Measurements from ENCODE around the gene SF3B3. TPM values are rescaled to one million over a fixed set of nuclear protein-coding genes. Genes with fewer than 3 reads are reported as not detected.

The SF3B3 gene
- total RNA-seq, 1 experiment from 2014 or later, result 403 TPM

DNA sequence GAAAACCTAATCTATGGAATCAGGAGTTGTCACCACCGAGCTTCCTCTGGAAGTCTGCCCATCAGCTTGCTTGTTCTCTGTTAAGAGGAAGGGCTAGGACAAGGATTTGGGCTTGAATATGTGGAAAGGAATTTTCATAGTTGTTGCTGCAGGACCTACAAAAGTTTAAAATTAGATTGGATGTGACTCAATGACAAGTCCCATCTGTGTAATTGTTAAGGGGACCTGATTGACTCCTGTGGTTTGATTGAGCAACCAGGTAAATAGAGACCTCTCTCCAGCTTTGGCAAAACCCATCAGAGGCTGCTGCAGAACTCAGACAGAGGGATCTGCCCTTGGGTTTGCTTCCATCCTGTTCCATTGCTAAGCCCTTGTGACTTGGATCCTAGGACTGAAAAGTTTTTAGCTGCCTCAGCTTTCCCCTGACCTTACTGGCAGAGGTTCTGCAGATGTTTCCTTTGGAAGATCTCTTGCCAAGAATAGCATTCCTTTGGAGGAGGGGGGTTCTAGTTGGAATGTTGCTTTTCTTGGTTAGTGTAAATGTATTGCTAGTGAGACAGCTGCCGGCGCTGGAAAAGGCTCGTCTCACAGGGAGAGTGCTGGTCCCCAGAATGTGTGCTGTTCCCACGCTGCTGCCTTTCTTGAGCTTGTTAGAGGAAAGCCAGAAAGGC is 50.0 kb downstream of the SF3B3 start:
- ChIA-PET CTCF (no interaction called here), RAD21 (ENCODE audit: low non-redundant PET in 1 of 2, low total read pairs in 2 of 2, uncharacterized antibody in 2 of 2, unreplicated experiment in 2 of 2) (no interaction called here), POLR2A (interaction anchor here (0.8 to 1.2 kb wide), 2 partner anchors 16 to 17 kb away, joined by 3 read pairs; no protein-coding TSS in a partner anchor)
- H3K4me3 ChIP-seq (replicated peaks in 1 of 2; ENCODE audit: low read depth in 1 of 2, low read length in 2 of 2), result no peak overlapping the region
- DNase-seq (ENCODE audit: low read depth, low spot score) (no peak), ATAC-seq (no peak)
- H2AFZ ChIP-seq (ENCODE audit: low read depth, low read length, poor library complexity, severe bottlenecking), result no peak overlapping the region
- H3K9me2 ChIP-seq (ENCODE audit: insufficient read depth), result no peaks in the 10 kb centered on the region
- peaks cover 8 to 26% of the 10 kb centered on the region in 2 experiments; a peak in 3 of 4 replicates for H3K4me1 ChIP-seq (ENCODE audit: control insufficient read depth in 1 of 2, insufficient read depth in 2 of 2, low read length in 2 of 2)
- no TSS peak for BruUV-seq (replicated peaks)
- H3K79me2 ChIP-seq (ENCODE audit: insufficient read depth, low read length), result peaks cover 34% of the 10 kb centered on the region; the same call in 1 of the 2 replicates
- no peak overlapping the region for H3K9ac ChIP-seq (ENCODE audit: low read length)
- no peak for TF ChIP-seq SRF (IDR thresholded peaks at IDR 0.05; ENCODE audit: low read depth)
- no peak for TF ChIP-seq POLR2AphosphoS5 (IDR thresholded peaks at IDR 0.05; ENCODE audit: low read depth, low read length)
- TF ChIP-seq, protein P1, sequence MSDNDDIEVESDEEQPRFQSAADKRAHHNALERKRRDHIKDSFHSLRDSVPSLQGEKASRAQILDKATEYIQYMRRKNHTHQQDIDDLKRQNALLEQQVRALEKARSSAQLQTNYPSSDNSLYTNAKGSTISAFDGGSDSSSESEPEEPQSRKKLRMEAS (IDR thresholded peaks at IDR 0.05), result no peak
- TF ChIP-seq POLR2A (IDR thresholded peaks at IDR 0.05; ENCODE audit: borderline replicate concordance, extremely low read depth, insufficient read depth, insufficient read length), result no peak
- TF ChIP-seq, protein P2, sequence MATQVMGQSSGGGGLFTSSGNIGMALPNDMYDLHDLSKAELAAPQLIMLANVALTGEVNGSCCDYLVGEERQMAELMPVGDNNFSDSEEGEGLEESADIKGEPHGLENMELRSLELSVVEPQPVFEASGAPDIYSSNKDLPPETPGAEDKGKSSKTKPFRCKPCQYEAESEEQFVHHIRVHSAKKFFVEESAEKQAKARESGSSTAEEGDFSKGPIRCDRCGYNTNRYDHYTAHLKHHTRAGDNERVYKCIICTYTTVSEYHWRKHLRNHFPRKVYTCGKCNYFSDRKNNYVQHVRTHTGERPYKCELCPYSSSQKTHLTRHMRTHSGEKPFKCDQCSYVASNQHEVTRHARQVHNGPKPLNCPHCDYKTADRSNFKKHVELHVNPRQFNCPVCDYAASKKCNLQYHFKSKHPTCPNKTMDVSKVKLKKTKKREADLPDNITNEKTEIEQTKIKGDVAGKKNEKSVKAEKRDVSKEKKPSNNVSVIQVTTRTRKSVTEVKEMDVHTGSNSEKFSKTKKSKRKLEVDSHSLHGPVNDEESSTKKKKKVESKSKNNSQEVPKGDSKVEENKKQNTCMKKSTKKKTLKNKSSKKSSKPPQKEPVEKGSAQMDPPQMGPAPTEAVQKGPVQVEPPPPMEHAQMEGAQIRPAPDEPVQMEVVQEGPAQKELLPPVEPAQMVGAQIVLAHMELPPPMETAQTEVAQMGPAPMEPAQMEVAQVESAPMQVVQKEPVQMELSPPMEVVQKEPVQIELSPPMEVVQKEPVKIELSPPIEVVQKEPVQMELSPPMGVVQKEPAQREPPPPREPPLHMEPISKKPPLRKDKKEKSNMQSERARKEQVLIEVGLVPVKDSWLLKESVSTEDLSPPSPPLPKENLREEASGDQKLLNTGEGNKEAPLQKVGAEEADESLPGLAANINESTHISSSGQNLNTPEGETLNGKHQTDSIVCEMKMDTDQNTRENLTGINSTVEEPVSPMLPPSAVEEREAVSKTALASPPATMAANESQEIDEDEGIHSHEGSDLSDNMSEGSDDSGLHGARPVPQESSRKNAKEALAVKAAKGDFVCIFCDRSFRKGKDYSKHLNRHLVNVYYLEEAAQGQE (IDR thresholded peaks at IDR 0.05; ENCODE audit: low read depth), result no peak
- TF ChIP-seq YY1 (IDR thresholded peaks at IDR 0.05; ENCODE audit: extremely low read depth, insufficient replicate concordance, low read depth, low read length), result no peak
- TF ChIP-seq FOSL1 (IDR thresholded peaks at IDR 0.05; ENCODE audit: low read depth), result no peak
- TF ChIP-seq RAD21 (IDR thresholded peaks at IDR 0.05; ENCODE audit: low read depth), result no peak
- intact Hi-C loops (cut with micrococcal nuclease), result no loop called here
- no peaks in the 10 kb centered on the region for H3K27me3 ChIP-seq (ENCODE audit: insufficient read depth, low read length)
- H3K27ac ChIP-seq (ENCODE audit: low read depth, low read length), result peak overlapping the region; percentile 2; the same call in 1 of the 2 replicates
- no peaks in the 10 kb centered on the region for H3K9me3 ChIP-seq (ENCODE audit: control insufficient read depth in 1 of 2, insufficient read depth in 1 of 2, low read depth in 1 of 2, low read length in 2 of 2)
- H3K4me2 ChIP-seq (ENCODE audit: low read length), result no peak overlapping the region
- peaks cover 53 to 59% of the 10 kb centered on the region in 2 experiments for H3K36me3 ChIP-seq (ENCODE audit: control insufficient read depth in 1 of 2, insufficient read depth in 2 of 2, low read length in 2 of 2)
- H4K20me1 ChIP-seq (ENCODE audit: insufficient read depth), result peaks cover 12% of the 10 kb centered on the region; the same call in 1 of the 2 replicates
